Liver (tissue), 9 donors: ENCODE results near the gene KIF18B. TPM values are rescaled to one million over a fixed set of nuclear protein-coding genes. Genes with fewer than 3 reads are reported as not detected.

ENCODE experiments used
- DNase-seq: peaks from one replicate; pipeline ENCODE4 v3.0.0-alpha.2; 2017; ENCODE audit warnings: low spot score
- H3K27ac ChIP-seq, 2 donors: one replicate each; pipeline ENCODE4 v1.7.0; 2013; ENCODE audit warnings: inconsistent platforms in 2 of 2, low read length in 2 of 2, control low read depth in 1 of 2, low read depth in 1 of 2, mild to moderate bottlenecking in 1 of 2
- H3K27me3 ChIP-seq, 4 donors: one replicate each; pipeline versions ENCODE4 v1.6.1 to v1.7.0; 2013; ENCODE audit warnings: low read length in 3 of 4, inconsistent platforms in 1 of 4, mild to moderate bottlenecking in 1 of 4, moderate library complexity in 1 of 4; ENCODE audit not compliant: control insufficient read depth in 4 of 4, insufficient read depth in 4 of 4
- H3K36me3 ChIP-seq, 4 donors: one replicate each; pipeline versions ENCODE4 v1.6.1 to v1.7.0; 2013; ENCODE audit warnings: low read length in 3 of 4, mild to moderate bottlenecking in 3 of 4, low read depth in 1 of 4, moderate library complexity in 1 of 4; ENCODE audit not compliant: control insufficient read depth in 4 of 4, insufficient read depth in 3 of 4
- H3K4me1 ChIP-seq, 4 donors: one replicate each; pipeline versions ENCODE4 v1.6.1 to v1.7.0; 2013; ENCODE audit warnings: low read length in 3 of 4, mild to moderate bottlenecking in 3 of 4, moderate library complexity in 1 of 4; ENCODE audit not compliant: control insufficient read depth in 4 of 4, insufficient read depth in 4 of 4
- H3K4me3 ChIP-seq, 3 donors: one replicate each; pipeline versions ENCODE4 v1.6.1 to v1.7.0; 2013; ENCODE audit warnings: low read length in 3 of 3, control low read depth in 1 of 3, low read depth in 1 of 3, mild to moderate bottlenecking in 1 of 3
- H3K9ac ChIP-seq, 2 donors: one replicate each; pipeline ENCODE4 v1.7.0; 2013; ENCODE audit warnings: low read length in 2 of 2, mild to moderate bottlenecking in 2 of 2, moderate library complexity in 2 of 2, control low read depth in 1 of 2, low read depth in 1 of 2
- H3K9me3 ChIP-seq, 4 donors: one replicate each; pipeline versions ENCODE4 v1.6.1 to v1.7.0; 2013; ENCODE audit warnings: low read length in 3 of 4; ENCODE audit not compliant: control insufficient read depth in 4 of 4
- EGR1 ChIP-seq, 2 donors: IDR thresholded peaks; 2 replicates each; pipeline ENCODE4 v1.6.1; 2016 to 2018; ENCODE audit warnings: antibody characterized with exemption in 2 of 2, low read depth in 2 of 2
- FOXA1 ChIP-seq: IDR thresholded peaks from 2 replicates; pipeline ENCODE4 v1.6.1; 2016; ENCODE audit warnings: antibody characterized with exemption
- FOXA2 ChIP-seq: IDR thresholded peaks from 2 replicates; pipeline ENCODE4 v1.6.1; 2016; ENCODE audit warnings: antibody characterized with exemption
- GABPA ChIP-seq, 2 donors: IDR thresholded peaks in 1 of 2; conservative IDR thresholded peaks in 1 of 2; 2 replicates each; pipeline ENCODE4 v1.6.1; 2016; ENCODE audit warnings: antibody characterized with exemption in 2 of 2, mild to moderate bottlenecking in 1 of 2, moderate library complexity in 1 of 2
- HNF4A ChIP-seq, 2 donors: conservative IDR thresholded peaks; 2 replicates each; pipeline ENCODE4 v1.6.1; 2016; ENCODE audit warnings: antibody characterized with exemption in 2 of 2, mild to moderate bottlenecking in 2 of 2
- HNF4G ChIP-seq: IDR thresholded peaks from 2 replicates; pipeline ENCODE4 v1.6.1; 2016; ENCODE audit warnings: antibody characterized with exemption
- JUND ChIP-seq, 2 donors: IDR thresholded peaks; 2 replicates each; pipeline ENCODE4 v1.6.1; 2016; ENCODE audit warnings: antibody characterized with exemption in 2 of 2
- NR2F2 ChIP-seq: IDR thresholded peaks from 2 replicates; pipeline ENCODE4 v1.6.1; 2016; ENCODE audit warnings: antibody characterized with exemption
- RAD21 ChIP-seq, 2 donors: IDR thresholded peaks; 2 replicates each; pipeline ENCODE4 v1.6.1; 2016; ENCODE audit warnings: antibody characterized with exemption in 2 of 2, mild to moderate bottlenecking in 2 of 2
- REST ChIP-seq: IDR thresholded peaks from 2 replicates; pipeline ENCODE4 v1.6.1; 2016; ENCODE audit warnings: antibody characterized with exemption, mild to moderate bottlenecking
- RXRA ChIP-seq, 2 donors: IDR thresholded peaks; 2 replicates each; pipeline ENCODE4 v1.6.1; 2017 to 2018; ENCODE audit warnings: antibody characterized with exemption in 2 of 2, mild to moderate bottlenecking in 1 of 2
- SP1 ChIP-seq: IDR thresholded peaks from 2 replicates; pipeline ENCODE4 v1.6.1; 2018; ENCODE audit warnings: antibody characterized with exemption, mild to moderate bottlenecking
- TAF1 ChIP-seq: conservative IDR thresholded peaks from 2 replicates; pipeline ENCODE4 v1.6.1; 2016; ENCODE audit warnings: antibody characterized with exemption, mild to moderate bottlenecking
- YY1 ChIP-seq: IDR thresholded peaks from 2 replicates; pipeline ENCODE4 v1.6.1; 2016; ENCODE audit warnings: antibody characterized with exemption, mild to moderate bottlenecking
- ZBTB33 ChIP-seq: IDR thresholded peaks from 2 replicates; pipeline ENCODE4 v1.6.1; 2016; ENCODE audit warnings: antibody characterized with exemption
- WGBS: extraction: QIAGEN DNeasy Blood & Tissue Kit; methylation state at CpG from one replicate; pipeline ENCODE4 v1.1.7; 2013; 5-methylcytosine and 5-hydroxymethylcytosine counted together
- polyA plus RNA-seq, 2 donors: library from polyadenylated mRNA; stranded (reverse) in 1 of 2; unstranded in 1 of 2; fragments of 200-250 nt in 1 of 2; fragments of >200 nt in 1 of 2; fragmentation: Nextera tagmentation in 1 of 2; extraction: Ambion mirVana in 1 of 2; gene quantifications; one replicate each; pipeline versions ENCODE4 v1.2.1 to v1.2.3, GENCODE V29; 2013 to 2015
- total RNA-seq, 2 donors: library from RNA; depleted of rRNA; stranded (reverse); fragments of >200 nt; gene quantifications; one replicate each; pipeline ENCODE4 v1.2.3, GENCODE V29; 2014
- TF ChIP-seq, protein P1 (sequence below): IDR thresholded peaks from 2 replicates; pipeline ENCODE4 v1.6.1; 2016; ENCODE audit warnings: antibody characterized with exemption
- TF ChIP-seq, protein P2 (sequence below): fragments of 150-350 bp; IDR thresholded peaks from 2 replicates; pipeline ENCODE4 v1.5.1; 2017; ENCODE audit warnings: improper control_type of control experiment, low read depth, low read length; ENCODE audit not compliant: missing input control
- TF ChIP-seq, protein P3 (sequence below): IDR thresholded peaks from 2 replicates; pipeline ENCODE4 v1.6.1; 2016; ENCODE audit warnings: antibody characterized with exemption
- donor health status: healthy.
- donor health status: healthy.
- donor health status: healthy.
- donor health status: healthy.
- donor health status: healthy.

KIF18B gene
- total and polyA plus RNA-seq, 4 donors, result under 0.01 to 11.9 (median 0.48) TPM

DNA sequence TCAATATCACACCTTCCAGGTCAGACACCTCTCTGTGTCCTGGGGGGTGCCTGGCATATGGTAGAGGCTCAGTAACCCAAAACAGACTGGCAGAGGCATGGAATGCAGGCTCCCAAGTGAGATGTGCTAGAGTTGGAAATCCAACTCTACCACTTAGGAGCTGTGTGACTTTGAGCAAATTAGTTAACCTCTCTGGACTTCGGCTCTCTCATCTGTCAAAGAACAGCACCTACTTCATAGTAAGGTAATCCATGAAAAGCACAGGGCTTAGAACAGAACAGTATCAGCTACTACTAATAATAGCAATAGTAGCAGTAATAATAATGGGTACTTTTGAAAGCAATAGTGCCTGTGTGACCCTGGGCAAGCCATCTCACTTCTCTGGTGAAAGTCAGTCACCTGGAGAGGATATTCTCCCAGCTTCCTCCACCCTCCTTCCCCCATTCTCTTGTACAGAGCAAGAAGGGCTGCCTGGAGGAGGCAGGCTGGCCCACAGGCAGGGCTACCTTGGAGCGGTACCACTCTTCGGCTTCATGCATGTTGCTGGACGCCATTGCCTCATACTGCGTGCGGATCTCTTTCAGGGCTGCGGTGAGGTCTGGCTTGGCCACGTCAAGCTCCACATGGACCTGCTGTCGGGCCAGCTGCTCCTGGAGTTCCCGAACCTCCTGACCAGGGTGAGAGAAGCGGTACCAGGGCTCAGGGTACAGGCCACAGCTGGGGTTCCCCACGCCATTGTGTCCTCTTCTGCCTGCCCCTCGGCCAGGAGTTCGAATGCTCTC, 34.6 kb downstream of the KIF18B start:
- no peak overlapping the region for H3K4me3 ChIP-seq
- no peaks in the 10 kb centered on the region for H3K9me3 ChIP-seq
- peaks cover 0 to 16% (median 10%) of the 10 kb centered on the region in 4 donors for H3K4me1 ChIP-seq
- no peaks in the 10 kb centered on the region for H3K36me3 ChIP-seq
- H3K27me3 ChIP-seq, result no peaks in the 10 kb centered on the region
- no peak for TF ChIP-seq FOXA2
- TF ChIP-seq ZBTB33, result no peak
- no peak for TF ChIP-seq HNF4A (conservative IDR thresholded peaks at IDR 0.05)
- H3K9ac ChIP-seq, result no peak overlapping the region
- H3K27ac ChIP-seq, result no peak overlapping the region
- WGBS, result 89% methylated on average over 14 of the region's 14 CpGs
- DNase-seq, result no peak

- WGBS, result 8% methylated on average over 56 of the region's 56 CpGs
- Histone ChIP-seq H3K4me1 (peaks cover 0 to 16% (median 10%) of the 10 kb centered on the region in 4 donors), H3K27me3 (no peaks in the 10 kb centered on the region), H3K27ac (no peak overlapping the region), H3K9ac (no peak overlapping the region), H3K9me3 (no peaks in the 10 kb centered on the region), H3K36me3 (no peaks in the 10 kb centered on the region), H3K4me3 (peak overlapping the region in 1 of 3 donors; percentile 37)
- no peak for TF ChIP-seq ZBTB33
- no peak for TF ChIP-seq JUND (IDR thresholded peaks at IDR 0.05)
- TF ChIP-seq, protein P1, sequence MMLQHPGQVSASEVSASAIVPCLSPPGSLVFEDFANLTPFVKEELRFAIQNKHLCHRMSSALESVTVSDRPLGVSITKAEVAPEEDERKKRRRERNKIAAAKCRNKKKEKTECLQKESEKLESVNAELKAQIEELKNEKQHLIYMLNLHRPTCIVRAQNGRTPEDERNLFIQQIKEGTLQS, result no peak
- TF ChIP-seq GABPA (IDR thresholded peaks at IDR 0.05 in 1 of 2, conservative IDR thresholded peaks at IDR 0.05 in 1 of 2), result no peak
- no peak for TF ChIP-seq HNF4A (conservative IDR thresholded peaks at IDR 0.05)
- TF ChIP-seq YY1, result no peak
- TF ChIP-seq RXRA (IDR thresholded peaks at IDR 0.05), result peak in 1 of 2 donors; percentile 41
- TF ChIP-seq, protein P2, sequence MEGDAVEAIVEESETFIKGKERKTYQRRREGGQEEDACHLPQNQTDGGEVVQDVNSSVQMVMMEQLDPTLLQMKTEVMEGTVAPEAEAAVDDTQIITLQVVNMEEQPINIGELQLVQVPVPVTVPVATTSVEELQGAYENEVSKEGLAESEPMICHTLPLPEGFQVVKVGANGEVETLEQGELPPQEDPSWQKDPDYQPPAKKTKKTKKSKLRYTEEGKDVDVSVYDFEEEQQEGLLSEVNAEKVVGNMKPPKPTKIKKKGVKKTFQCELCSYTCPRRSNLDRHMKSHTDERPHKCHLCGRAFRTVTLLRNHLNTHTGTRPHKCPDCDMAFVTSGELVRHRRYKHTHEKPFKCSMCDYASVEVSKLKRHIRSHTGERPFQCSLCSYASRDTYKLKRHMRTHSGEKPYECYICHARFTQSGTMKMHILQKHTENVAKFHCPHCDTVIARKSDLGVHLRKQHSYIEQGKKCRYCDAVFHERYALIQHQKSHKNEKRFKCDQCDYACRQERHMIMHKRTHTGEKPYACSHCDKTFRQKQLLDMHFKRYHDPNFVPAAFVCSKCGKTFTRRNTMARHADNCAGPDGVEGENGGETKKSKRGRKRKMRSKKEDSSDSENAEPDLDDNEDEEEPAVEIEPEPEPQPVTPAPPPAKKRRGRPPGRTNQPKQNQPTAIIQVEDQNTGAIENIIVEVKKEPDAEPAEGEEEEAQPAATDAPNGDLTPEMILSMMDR, result peak; percentile 45
- TF ChIP-seq, protein P3, sequence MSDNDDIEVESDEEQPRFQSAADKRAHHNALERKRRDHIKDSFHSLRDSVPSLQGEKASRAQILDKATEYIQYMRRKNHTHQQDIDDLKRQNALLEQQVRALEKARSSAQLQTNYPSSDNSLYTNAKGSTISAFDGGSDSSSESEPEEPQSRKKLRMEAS, result no peak
- no peak for TF ChIP-seq HNF4G
- TF ChIP-seq FOXA1, result no peak
- TF ChIP-seq SP1, result peak; percentile 17
- no peak for TF ChIP-seq TAF1
- peak; percentile 64 to 76 for TF ChIP-seq RAD21 (IDR thresholded peaks at IDR 0.05)
- TF ChIP-seq NR2F2, result no peak
- TF ChIP-seq EGR1 (IDR thresholded peaks at IDR 0.05; ENCODE audit: low read depth in 2 of 2), result no peak
- TF ChIP-seq REST, result no peak
- no peak for TF ChIP-seq FOXA2
- peak; percentile 47 for DNase-seq
Measured at GRCh38 chr17:44911133-44912001, 36.2 kb downstream of the KIF18B start.
